ENCODE measurements around the gene CTLA4. TPM values are rescaled to one million over a fixed set of nuclear protein-coding genes. Genes with fewer than 3 reads are reported as not detected.
A peak's percentile ranks its signal among the peaks of the same experiment; 100 is the strongest.

The CTLA4 gene
- total RNA-seq (2013): not detected
- under 1 TPM in 1 of 3 donors, not detected in 2; 0.08 TPM for polyA plus RNA-seq
- not detected in 2 replicates for polyA minus RNA-seq
- 0 to 1.2 (median 0.08) reads per million in 11 experiments for total RNA-seq

- H3K36me3 ChIP-seq (replicated peaks in 1 of 2; ENCODE audit: control insufficient read depth in 1 of 2, insufficient read depth in 2 of 2, low read length in 2 of 2): no peaks in the 10 kb centered on the region
- H3K36me3 Mint-ChIP-seq: no peaks in the 10 kb centered on the region
- peaks cover 28 to 32% of the 10 kb centered on the region in 2 donors for H3K4me1 ChIP-seq (ENCODE audit: control insufficient read depth in 1 of 2, insufficient read depth in 2 of 2, low read length in 2 of 2)
- peaks cover 31% of the 10 kb centered on the region for H3K4me1 Mint-ChIP-seq
- peak within 1 kb of the TSS; percentile 6 to 17 for H3K4me3 Mint-ChIP-seq
- H2AFZ ChIP-seq (ENCODE audit: insufficient read depth, low read depth, low read length, poor library complexity, severe bottlenecking): peak within 1 kb of the TSS; percentile 44
- no peaks in the 10 kb centered on the region for H4K20me1 ChIP-seq (ENCODE audit: insufficient read depth, low read length)
- no peak within 1 kb of the TSS for H3K4me2 ChIP-seq (replicated peaks; ENCODE audit: extremely low read depth, low read length, poor library complexity, severe bottlenecking)
- no peaks in the 10 kb centered on the region for H3K9me3 ChIP-seq (replicated peaks in 1 of 2; ENCODE audit: control insufficient read depth in 1 of 2, insufficient read depth in 1 of 2, low read length in 2 of 2)
- peaks cover 3 to 4% (median 4%) of the 10 kb centered on the region in 3 donors for H3K27me3 Mint-ChIP-seq (ENCODE audit: low read depth in 3 of 3)
- H3K79me2 ChIP-seq (ENCODE audit: insufficient read depth, low read length): no peaks in the 10 kb centered on the region
- TF ChIP-seq, protein P1, sequence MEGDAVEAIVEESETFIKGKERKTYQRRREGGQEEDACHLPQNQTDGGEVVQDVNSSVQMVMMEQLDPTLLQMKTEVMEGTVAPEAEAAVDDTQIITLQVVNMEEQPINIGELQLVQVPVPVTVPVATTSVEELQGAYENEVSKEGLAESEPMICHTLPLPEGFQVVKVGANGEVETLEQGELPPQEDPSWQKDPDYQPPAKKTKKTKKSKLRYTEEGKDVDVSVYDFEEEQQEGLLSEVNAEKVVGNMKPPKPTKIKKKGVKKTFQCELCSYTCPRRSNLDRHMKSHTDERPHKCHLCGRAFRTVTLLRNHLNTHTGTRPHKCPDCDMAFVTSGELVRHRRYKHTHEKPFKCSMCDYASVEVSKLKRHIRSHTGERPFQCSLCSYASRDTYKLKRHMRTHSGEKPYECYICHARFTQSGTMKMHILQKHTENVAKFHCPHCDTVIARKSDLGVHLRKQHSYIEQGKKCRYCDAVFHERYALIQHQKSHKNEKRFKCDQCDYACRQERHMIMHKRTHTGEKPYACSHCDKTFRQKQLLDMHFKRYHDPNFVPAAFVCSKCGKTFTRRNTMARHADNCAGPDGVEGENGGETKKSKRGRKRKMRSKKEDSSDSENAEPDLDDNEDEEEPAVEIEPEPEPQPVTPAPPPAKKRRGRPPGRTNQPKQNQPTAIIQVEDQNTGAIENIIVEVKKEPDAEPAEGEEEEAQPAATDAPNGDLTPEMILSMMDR (IDR thresholded peaks at IDR 0.05): no peak
- no CpG with 5 or more reads among the region's 6 CpGs for WGBS (ENCODE audit: insufficient coverage)
- H3K27ac ChIP-seq (ENCODE audit: low read depth in 1 of 2, low read length in 2 of 2): no peak within 1 kb of the TSS
- no peaks in the 10 kb centered on the region for H3K27me3 ChIP-seq (ENCODE audit: control insufficient read depth in 2 of 2, insufficient read depth in 2 of 2, low read length in 2 of 2)
- H3K9me3 Mint-ChIP-seq: peaks cover 0 to 9% (median 1%) of the 10 kb centered on the region in 7 donors
- intact Hi-C loops (cut with micrococcal nuclease): no loop called here
- H3K4me3 ChIP-seq (replicated peaks in 1 of 3; ENCODE audit: low read depth in 2 of 3, low read length in 3 of 3): no peak within 1 kb of the TSS
- DNase-seq: no peak
- H3K27ac Mint-ChIP-seq: peak within 1 kb of the TSS in 1 of 7 donors; percentile 6
- no peak within 1 kb of the TSS for H3K9ac ChIP-seq (ENCODE audit: insufficient read depth, low read length, poor library complexity, severe bottlenecking)
These were observed at the start of gene CTLA4 for GRCh38 chr2:203867561-203868200. Gene CTLA4, plus strand, starts transcription at chr2:203867771. Its CDS starts 172 bp downstream, at chr2:203867943.

- Histone ChIP-seq H3K9me3 (replicated peaks in 1 of 2; ENCODE audit: control insufficient read depth in 1 of 2, insufficient read depth in 1 of 2, low read length in 2 of 2) (no peaks in the 10 kb centered on the region), H3K4me1 (ENCODE audit: control insufficient read depth in 1 of 2, insufficient read depth in 2 of 2, low read length in 2 of 2) (peaks cover 35 to 41% of the 10 kb centered on the region in 2 donors), H3K27ac (ENCODE audit: low read depth in 1 of 2, low read length in 2 of 2) (no peak overlapping the region), H3K36me3 (replicated peaks in 1 of 2; ENCODE audit: control insufficient read depth in 1 of 2, insufficient read depth in 2 of 2, low read length in 2 of 2) (no peaks in the 10 kb centered on the region), H3K9ac (ENCODE audit: insufficient read depth, low read length, poor library complexity, severe bottlenecking) (no peak overlapping the region), H2AFZ (ENCODE audit: insufficient read depth, low read depth, low read length, poor library complexity, severe bottlenecking) (no peak overlapping the region), H3K4me3 (replicated peaks in 1 of 3; ENCODE audit: low read depth in 2 of 3, low read length in 3 of 3) (no peak overlapping the region), H3K27me3 (ENCODE audit: control insufficient read depth in 2 of 2, insufficient read depth in 2 of 2, low read length in 2 of 2) (no peaks in the 10 kb centered on the region), H3K4me2 (replicated peaks; ENCODE audit: extremely low read depth, low read length, poor library complexity, severe bottlenecking) (no peak overlapping the region), H4K20me1 (ENCODE audit: insufficient read depth, low read length) (no peaks in the 10 kb centered on the region), H3K79me2 (ENCODE audit: insufficient read depth, low read length) (no peaks in the 10 kb centered on the region)
- no peak for DNase-seq
- TF ChIP-seq, protein P1 (IDR thresholded peaks at IDR 0.05): no peak
- Mint-ChIP-seq H3K4me1 (peaks cover 43% of the 10 kb centered on the region), H3K36me3 (peaks cover 0 to 10% of the 10 kb centered on the region in 2 donors), H3K27ac (no peak overlapping the region), H3K4me3 (no peak overlapping the region), H3K27me3 (ENCODE audit: low read depth in 3 of 3) (peaks cover 0 to 9% (median 8%) of the 10 kb centered on the region in 3 donors), H3K9me3 (peaks cover 0 to 4% (median 0%) of the 10 kb centered on the region in 7 donors)
- intact Hi-C loops (cut with micrococcal nuclease): loop anchor here (5.0 to 10.0 kb wide), 4 partner anchors 86 to 336 kb away; no protein-coding TSS in a partner anchor
- 80% methylated on average over 1 of the region's 2 CpGs for WGBS (ENCODE audit: insufficient coverage)
These were observed 48.9 kb upstream of the CTLA4 start for GRCh38 chr2:203818656-203819055.

Measured in CD14-positive monocyte (primary cell).